NCI-H748 (cell line): Measurements from ENCODE around the gene B4GALT7.
"Not testable (repeated sequence)": the region's sequence is repeated elsewhere in the genome, so short reads cannot be mapped to it uniquely, and the experiment has no call there.

Experiments used
- DNase-seq: peaks from one replicate; lab custom pipeline; 2025; ENCODE audit not compliant: unreplicated experiment; lab: John Stamatoyannopoulos, UW

The B4GALT7 gene

DNA sequence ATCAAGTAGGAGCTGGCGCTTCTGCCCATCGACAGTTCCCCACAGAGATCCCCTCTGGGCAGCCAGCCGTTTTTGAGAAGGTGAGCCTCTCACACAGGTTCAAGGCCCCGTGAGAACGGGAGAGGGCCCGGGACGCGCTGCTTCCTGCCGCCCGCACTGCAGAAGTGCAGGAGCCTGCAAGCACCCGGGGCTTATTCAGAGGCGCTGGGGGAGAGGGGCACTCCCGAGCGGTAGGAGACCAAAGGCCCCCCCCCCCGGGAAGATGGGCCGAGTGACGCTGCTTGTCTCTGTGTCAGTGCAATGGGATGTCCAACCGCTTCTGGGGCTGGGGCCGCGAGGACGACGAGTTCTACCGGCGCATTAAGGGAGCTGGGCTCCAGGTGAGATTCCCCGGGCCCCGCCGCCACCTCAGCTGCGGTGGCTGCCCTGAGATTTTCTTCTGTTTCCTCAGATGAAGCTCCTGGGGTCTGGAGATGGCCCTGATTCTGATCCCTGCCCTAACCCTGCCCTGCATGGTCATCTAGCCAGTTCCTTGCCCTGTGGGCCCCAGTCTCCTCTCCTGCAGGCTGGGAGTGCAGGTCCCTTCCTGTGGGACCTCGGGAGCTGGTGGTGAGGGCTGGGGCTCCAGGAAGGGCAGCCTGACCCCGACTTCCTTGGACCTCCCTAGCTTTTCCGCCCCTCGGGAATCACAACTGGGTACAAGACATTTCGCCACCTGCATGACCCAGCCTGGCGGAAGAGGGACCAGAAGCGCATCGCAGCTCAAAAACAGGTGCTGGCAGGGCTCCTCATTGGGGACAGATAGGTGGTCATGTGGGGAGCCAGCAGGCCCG, 8.5 kb downstream of the B4GALT7 start:
- DNase-seq = no peak

DNA sequence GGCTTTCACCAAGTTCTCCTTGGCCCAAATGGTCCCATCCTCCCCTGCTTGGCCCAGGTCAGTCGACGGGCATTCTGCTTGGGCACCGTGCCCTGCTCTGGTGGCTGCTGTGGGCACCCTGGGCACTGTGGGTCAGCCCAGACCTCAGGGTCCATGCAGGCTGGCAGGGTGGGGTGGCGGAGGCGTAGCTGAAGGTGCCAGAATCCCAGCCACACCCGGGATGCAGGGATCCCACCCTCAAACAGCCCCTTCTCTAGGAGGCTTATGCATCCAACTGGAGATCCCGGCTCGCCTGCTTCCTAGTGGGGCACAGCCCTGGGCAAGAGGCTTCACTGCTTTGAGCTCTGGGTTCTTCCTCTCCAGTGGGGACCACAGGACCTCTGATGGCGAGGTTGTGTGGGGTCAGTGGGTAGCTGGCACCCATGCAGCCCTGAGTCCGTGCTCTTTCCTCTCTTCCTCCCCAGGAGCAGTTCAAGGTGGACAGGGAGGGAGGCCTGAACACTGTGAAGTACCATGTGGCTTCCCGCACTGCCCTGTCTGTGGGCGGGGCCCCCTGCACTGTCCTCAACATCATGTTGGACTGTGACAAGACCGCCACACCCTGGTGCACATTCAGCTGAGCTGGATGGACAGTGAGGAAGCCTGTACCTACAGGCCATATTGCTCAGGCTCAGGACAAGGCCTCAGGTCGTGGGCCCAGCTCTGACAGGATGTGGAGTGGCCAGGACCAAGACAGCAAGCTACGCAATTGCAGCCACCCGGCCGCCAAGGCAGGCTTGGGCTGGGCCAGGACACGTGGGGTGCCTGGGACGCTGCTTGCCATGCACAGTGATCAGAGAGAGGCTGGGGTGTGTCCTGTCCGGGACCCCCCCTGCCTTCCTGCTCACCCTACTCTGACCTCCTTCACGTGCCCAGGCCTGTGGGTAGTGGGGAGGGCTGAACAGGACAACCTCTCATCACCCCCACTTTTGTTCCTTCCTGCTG, 9.4 kb downstream of the B4GALT7 start:
- no peak for DNase-seq

GRCh38 chr5:177610131-177610769, 10.3 kb downstream of the B4GALT7 start:
- no peak for DNase-seq

GRCh38 chr5:177610770-177611445, 11.0 kb downstream of the B4GALT7 start:
- peak; percentile 25 for DNase-seq

GRCh38 chr5:177611446-177612214, 11.7 kb downstream of the B4GALT7 start:
- DNase-seq = no peak

GRCh38 chr5:177612215-177612673, 12.3 kb downstream of the B4GALT7 start:
- DNase-seq = no peak

DNA sequence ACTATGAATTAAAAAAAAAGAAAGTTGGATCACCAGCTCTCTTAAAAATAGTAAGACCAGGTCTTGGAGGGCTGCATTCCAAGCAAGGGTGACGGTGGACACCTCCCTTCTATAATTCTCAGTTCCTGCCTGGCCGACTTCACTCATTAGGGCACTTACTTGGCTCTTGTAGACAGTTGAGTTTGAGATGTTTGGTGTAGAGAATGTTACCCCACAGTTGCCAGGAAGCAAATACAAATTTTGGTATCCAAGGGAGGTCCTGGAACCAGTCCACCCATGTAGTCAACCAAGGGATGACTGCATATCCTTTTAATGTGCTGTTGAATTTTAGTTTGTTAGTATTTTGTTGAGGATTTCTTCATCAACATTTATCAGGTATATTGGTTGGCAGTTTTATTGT, 20.6 kb downstream of the B4GALT7 start:
- DNase-seq = no peak

GRCh38 chr5:177624172-177624571, 24.2 kb downstream of the B4GALT7 start:
- not testable (repeated sequence) for DNase-seq

DNA sequence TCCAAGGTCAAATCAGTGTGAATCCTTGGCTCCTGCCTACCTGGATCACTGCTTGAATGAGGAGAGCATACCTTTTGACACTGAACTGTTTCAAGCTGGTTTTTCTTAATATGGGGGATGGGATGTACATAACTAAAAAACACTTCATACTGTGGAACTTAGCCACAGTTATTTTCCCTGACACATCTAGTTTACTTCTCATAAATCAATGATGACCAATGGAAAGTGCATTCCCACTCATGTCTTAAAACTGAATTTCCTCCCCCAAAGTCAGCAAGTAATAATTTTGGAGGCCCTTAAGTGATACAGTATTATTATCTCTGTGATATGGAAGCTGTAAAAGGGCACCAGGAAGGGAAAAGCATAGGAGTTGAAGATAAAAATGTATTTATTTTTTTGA, 30.3 kb downstream of the B4GALT7 start:
- not testable (repeated sequence) for DNase-seq

DNA sequence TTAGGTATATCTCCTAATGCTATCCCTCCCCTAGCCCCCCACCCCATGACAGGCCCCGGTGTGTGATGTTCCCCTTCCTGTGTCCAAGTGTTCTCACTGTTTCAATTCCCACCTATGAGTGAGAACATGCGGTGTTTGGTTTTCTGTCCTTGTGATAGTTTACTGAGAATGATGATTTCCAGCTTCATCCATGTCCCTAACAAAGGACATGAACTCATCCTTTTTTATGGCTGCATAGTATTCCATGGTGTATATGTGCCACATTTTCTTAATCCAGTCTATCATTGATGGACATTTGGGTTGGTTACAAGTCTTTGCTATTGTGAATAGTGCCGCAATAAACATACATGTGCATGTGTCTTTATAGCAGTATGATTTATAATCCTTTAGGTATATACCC, 35.0 kb downstream of the B4GALT7 start:
- DNase-seq = not testable (repeated sequence)

DNA sequence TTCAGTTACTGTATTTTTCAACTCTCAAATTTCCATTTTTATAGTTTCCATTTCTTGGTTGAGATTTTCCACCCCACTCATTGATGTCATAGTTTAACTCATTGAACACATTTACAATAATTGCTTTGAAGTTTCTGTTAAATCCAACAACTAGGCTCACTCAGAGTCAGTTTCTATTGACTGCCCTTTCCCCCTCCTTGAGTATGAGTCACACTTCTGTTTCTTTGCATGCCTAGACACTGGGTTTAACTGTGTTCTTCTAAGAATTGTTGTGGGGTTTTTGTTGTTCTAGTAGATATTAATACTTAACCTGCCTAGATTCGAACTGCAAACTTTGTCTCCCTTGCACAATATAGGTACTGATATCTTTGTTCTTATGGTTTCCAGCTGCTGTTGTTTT, 45.5 kb downstream of the B4GALT7 start:
- DNase-seq = not testable (repeated sequence)

GRCh38 chr5:177651235-177651634, 51.3 kb downstream of the B4GALT7 start:
- DNase-seq = not testable (repeated sequence)

- DNase-seq = not testable (repeated sequence)
Observed at GRCh38 chr5:177657846-177658245, 57.9 kb downstream of the B4GALT7 start.

DNA sequence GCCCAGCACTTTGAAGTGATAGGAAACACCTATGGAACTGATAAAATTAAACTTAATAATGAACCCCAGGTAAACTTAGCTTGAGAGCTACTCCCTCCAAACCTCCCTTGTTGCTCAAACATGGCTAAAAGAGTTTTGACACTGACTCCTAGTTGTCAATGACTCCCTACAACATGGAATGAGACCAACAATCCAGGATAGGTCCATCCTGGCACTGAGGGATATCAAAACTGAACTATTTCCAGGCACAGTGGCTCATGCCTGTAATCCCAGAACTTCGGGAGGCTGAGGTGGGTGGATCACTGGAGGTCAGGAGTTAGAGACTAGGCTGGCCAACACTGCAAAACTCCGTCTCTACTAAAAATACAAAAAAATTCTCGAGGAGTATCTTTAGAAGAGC, 58.6 kb downstream of the B4GALT7 start:
- DNase-seq = not testable (repeated sequence)
